ELF-1 (cell line): ENCODE measurements around the gene HMCN2.

Experiments used
- DNase-seq: peaks from one replicate; pipeline ENCODE4 v3.0.0-alpha.2; 2016; ENCODE audit warnings: low read depth, low spot score

The HMCN2 gene

DNA sequence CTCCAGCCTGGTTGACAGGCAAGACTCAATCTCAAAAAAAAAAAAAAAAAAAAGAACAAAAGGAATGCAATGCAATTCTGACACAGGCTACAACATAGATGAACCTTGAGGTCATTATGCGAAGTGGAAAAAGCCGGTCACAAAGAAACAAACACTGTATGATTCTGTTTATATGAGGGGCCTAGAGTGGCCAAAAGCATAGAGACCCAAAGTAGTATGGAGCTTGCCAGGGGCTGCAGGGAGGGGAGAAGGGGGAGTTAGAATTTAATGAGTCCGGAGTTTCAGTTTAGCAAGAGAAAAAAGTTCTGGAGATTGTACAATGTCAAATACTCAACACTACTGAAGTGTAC lies 146.0 kb downstream of the HMCN2 start:
- no peak for DNase-seq

DNA sequence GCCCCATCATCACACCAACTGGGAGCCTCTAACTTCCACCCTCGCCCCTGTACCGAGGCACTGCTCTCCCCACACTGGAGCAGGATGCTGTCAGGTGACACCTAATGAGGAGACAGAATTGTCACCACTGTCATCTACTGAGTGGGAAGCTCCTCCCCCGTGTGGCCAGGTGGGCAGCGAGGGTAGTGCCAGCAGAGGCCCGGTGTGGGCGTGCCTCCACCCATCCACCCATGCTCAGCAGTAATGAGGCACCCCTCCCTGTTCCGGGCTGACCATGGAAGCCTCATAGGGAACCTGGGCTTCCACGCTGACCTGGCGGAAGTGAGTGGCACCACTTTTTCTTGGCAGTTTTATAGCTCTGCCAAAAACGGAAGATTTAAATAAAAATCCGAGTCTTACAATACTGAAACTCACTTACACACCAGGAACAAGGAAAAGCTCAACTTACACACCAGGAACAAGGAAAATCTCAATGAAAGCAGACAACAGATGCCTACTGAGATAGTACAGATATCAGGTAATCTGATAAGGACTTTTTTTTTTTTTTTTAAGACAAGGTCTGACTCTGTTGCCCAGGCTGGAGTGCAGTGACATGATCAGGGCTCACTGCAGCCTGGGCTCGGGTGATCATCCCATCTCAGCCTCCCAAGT lies 148.6 kb downstream of the HMCN2 start:
- no peak for DNase-seq

DNA sequence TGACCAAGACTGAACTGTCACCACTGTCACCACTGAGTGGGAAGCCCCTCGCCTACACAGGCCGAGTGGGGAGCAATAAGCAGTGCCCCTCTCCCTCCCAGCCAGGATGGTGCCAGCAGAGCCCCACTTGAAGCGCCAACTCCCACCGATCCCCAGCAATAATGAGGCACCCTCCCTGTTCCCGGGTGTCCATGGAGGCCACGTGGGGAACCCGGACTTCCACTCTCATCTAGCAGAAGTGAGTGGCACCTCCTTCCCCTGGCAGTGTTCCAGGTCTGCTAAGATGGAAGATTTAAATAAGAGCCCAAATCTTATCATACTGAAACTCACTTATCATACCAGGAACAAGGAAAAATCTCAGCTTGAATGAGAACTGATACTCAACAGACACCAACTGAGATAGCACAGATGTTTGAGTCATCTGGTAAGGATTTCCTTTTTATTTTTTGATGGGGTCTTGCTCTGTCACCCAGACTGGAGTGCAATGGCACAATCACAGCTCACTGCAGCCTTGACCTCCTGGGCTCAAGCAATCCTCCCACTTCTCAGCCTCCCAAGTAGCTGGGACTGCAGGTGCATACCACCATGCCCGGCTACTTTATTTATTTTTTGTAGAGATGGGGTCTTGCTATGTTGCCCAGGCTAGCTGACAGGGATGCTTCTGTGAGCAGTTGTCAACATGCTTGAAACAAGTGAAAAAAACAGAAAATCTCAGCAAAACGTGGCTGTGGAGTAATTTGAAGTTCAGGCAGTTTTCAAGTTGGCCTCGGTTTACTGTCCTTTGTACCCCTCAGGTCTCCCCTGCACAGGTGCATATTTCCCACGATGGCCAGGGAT lies 149.6 kb downstream of the HMCN2 start:
- DNase-seq = no peak

DNA sequence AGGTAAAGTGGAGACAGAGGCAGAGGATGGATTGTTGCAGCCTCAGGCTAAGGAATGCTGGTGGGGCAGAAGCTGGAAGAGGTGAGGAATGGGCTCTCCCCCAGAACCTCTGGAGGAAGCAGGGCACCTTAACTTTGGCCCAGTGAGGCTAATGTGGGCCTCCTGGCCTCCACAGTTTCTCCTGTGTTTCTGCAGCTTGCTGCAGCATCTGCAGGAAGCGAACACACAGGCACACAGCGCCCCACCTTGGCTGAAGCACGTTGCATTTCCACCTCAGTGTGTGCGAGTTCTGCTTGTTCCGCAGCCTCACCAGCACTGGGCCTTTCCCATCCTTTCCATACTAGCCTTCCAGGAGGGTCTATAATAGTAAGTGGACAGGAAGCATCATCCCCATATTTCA lies 152.0 kb downstream of the HMCN2 start:
- DNase-seq = peak; percentile 54

DNA sequence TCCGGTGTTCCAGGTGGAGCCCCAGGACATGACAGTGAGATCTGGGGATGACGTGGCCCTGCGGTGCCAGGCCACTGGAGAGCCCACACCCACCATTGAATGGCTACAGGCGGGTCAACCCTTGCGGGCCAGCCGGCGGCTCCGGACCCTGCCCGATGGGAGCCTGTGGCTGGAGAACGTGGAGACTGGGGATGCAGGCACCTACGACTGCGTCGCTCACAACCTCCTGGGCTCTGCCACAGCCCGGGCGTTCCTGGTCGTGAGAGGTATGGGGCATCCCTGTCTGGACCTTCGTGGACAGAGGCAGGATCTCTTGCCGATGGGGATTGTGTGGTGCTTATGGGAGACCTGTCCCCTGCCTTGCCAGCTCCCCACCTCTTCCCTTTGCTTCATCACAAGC lies 153.2 kb downstream of the HMCN2 start:
- DNase-seq = no peak

DNA sequence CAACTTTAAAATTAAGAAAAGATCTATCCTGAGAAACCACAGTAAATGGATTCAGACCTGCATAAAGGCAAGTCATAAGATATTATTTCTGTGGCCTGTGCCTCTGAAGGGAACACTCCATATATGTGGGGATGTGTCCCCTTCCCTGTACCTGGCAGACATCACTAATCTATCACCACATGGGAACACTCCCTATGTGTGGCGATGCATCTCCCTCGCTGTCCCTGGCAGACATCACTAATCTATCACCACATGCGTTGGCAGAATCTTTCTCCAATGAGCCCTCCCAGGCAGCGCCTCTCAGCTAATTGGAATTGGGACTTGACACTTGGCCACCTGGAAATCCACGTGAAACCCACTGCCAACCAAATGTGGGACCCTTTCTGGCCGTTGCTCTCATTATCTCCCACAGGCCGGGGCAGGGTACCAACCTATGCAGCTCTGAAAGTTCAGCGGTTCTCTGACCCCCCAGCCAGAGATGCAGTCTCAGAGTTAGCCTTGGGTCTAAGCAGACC lies 154.0 kb downstream of the HMCN2 start:
- no peak for DNase-seq

DNA sequence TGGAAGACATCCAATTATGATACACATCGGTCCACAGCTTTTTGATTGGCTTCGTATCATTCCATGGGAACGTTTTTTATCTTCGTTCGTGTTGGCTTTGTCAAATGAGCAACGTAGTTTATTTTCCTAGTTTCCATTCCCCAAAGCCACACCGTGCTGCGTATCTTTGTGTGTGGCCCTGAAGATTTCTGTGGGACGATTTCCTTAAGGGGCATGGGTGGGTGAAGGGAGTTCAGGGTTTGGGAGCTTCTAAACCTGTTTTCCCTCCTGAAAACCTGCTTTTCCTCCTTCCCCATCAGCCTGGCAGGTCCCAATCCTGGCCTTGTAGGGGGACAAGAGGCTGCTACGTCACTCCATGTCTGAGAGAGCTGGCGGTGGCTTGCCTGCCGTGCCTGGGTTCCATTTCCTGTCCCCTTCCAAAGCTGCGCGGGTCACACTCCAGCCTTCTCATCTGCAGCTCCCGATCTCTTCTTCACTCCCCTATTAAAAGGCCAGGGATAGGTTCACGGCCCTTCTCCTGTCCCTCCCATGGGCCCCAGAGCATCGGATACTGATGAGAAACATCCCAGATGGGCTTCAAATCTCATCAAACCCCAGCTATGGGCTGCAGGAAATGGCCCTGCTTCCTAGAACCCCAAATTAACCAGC lies 155.7 kb downstream of the HMCN2 start:
- DNase-seq = no peak

DNA sequence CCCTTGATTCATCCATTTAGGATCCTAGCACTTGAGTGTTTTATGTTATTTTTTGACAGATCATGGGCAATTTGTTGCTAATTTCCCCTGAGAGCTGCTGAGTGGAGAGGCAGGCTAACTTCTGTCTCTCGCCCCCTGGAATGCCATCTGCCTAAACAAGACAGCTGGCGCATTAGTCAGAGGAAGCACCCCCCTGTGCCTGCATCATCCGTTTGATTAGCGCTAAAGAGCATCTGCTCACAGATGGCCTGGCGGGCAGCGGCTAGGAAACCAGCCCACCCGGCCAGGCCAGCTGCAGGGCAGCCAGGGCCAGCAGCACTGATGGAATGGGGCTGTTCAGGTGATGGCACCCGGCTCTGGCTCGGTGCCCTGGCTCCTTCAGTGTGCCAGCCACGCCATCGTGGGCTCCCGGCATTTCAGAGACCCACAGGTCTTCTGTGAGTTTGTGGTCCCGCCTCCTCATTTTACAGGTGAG lies 156.3 kb downstream of the HMCN2 start:
- DNase-seq = no peak

DNA sequence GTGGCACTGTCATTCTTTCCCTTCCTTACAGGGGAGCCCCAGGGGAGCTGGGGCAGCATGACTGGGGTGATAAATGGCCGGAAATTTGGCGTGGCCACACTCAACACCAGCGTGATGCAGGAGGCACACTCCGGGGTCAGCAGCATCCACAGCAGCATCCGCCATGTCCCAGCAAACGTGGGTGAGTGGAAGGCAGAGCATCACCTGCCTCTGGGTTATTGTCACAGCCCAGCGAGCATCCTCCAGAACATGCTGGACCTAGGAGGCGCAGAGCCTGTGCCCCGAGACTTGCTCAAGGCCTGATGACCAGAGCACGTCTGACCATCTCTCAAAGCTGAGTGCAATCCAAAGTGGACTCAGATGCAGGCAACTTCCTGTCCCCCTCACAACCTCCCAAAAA lies 157.0 kb downstream of the HMCN2 start:
- DNase-seq = no peak

DNA sequence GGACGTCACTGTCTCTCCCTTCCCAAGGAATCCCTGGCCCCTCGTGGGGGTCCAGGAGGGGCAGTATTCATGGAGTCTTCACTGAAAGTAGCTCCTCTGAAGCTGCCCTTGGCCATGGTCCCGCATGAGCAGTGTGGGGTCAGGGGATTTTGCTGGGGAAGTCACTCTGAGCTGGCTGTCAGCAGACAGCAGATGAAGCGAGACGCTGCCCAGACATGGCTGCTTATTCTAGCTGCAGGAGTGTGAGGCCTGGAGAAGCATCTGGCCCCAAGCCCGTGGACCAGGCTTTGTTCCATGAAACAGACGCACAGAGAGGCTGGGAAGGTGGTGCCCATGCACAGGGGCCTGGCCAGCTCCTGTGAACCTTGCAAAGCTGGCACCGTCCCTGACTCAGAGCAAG lies 157.7 kb downstream of the HMCN2 start:
- DNase-seq = no peak

DNA sequence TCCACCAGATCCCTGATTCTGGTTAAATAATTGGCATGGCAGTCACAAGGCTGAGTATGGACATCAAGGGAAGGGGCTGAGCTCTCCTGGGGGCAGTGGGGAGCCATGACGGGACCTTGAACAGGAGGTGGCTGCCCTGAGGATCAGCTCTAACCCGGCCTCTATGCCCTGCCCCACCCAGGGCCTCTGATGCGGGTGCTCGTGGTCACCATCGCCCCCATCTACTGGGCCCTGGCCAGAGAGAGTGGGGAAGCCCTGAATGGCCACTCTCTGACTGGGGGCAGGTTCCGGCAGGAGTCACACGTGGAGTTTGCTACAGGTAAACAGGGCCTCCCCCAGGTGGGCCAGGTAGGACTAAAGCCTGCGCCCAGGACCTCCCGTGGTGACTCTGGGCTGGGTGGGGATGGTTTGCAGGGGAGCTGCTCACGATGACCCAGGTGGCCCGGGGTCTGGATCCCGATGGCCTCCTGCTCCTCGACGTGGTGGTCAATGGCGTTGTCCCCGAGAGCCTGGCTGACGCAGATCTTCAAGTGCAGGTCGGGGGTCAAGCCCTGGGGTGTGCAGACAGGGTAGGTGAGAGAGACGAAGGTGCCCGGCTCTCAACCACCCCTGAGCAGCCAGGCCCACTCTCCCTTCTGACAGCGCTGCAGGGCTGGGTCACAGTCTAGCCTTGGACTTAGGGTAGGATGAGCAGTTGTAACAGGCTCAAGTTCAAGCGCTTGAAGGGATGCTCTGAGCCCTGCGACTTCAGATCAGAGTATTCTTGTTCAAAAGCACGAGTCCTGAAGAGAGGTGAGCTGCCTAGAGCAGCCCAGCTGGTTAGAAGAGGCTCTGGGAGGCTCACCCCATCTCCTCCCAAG lies 159.3 kb downstream of the HMCN2 start:
- DNase-seq = no peak

DNA sequence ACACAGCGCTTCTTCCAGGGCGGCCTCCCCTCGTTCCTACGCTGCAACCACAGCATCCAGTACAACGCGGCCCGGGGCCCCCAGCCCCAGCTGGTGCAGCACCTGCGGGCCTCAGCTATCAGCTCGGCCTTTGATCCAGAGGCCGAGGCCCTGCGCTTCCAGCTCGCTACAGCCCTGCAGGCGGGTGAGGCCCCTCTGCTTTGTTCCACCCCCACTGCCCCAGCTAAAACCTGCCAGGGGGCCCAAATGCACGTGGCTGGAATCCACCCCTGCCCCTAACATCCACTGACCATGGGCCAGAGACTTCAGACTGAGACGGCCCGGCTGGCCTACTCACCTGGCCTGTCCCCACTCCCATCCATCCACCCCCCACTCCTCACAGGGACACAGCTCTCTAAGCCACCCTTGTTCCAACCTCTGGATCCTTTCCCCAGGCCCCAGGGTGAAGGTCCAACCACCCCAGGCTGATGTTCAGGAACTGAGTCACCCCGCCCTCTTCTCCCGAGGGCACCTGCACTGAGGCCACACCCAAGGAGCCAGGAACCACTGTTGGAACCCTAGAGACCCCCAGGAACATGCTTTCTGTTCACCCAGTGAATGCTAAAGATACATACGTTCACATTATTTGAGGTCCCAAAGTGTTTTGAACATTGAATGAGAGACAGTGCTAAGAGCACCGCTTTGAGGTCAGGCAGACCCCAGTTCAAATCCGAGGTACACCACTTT lies 160.3 kb downstream of the HMCN2 start:
- DNase-seq = no peak

DNA sequence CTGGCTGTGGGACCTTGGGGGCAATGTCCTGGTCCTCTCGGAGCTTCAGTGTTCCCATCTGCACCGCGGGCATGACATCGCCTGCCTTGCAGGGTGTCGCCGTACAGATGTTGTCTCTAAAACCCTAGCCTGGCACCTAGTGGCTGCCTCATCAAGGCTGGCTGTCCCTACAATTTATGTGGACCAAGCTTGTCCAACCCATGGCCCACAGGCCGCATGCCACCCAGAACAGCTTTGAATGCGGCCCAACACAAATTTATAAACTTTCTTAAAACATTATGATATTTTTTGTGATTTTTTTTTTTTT lies 160.9 kb downstream of the HMCN2 start:
- no peak for DNase-seq

DNA sequence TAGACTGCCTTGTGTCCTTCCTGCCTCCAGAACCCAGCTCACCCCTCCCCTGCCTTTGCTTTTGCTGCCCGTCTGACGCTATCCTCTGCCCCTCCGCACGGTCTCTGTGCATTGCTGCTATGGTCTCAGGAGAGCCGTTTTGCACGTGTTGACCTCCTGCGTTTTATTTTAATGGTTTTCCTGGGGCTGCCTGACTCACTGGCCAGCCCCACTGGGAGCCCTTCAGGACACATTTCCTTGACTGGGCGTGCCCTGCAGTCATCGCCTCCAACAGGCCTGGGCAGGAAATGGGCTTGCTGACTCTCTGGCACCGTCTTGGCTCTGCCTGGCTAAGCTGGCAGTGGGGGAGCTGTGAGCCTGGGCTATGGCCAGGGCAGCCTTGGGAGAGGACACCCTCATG lies 161.3 kb downstream of the HMCN2 start:
- DNase-seq = no peak

DNA sequence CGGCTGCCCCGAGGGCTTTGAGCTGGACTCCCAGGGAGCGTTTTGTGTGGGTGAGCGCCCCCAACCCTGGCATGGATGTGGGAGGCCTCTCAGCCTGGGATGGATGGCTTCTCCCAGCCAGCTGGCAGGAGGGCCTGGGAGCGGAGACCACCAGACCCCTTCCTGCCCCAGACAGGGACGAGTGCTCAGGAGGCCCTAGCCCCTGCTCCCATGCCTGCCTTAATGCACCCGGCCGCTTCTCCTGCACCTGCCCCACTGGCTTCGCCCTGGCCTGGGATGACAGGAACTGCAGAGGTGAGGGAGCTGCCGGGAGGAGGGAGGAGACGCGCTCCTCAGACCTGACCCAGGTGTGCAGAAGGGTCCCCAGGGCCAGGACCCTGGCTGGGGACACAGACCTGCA lies 161.8 kb downstream of the HMCN2 start:
- no peak for DNase-seq

DNA sequence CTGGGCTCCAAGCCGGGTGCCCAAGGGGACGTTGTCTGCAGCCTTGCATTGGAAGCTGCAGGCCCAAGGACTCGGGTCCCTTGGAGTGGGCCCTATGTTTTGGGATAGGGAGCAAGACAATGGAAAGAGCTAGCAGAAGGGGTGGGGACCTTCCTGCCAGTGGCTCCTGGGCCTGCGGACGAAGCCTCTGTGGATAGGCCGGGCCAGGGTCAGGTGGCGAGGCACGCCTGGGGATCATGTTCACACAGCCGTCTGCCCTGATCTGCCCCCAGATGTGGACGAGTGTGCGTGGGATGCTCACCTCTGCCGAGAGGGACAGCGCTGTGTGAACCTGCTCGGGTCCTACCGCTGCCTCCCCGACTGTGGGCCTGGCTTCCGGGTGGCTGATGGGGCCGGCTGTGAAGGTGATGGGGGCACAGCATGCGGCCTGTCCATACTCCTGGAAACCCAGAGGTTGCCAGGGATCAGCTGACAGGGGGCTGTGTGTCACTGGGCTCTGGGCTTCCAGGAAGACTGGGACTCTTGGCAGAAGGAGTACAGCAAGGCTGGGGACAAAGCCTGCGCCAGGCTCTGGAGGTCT lies 162.6 kb downstream of the HMCN2 start:
- DNase-seq = no peak

DNA sequence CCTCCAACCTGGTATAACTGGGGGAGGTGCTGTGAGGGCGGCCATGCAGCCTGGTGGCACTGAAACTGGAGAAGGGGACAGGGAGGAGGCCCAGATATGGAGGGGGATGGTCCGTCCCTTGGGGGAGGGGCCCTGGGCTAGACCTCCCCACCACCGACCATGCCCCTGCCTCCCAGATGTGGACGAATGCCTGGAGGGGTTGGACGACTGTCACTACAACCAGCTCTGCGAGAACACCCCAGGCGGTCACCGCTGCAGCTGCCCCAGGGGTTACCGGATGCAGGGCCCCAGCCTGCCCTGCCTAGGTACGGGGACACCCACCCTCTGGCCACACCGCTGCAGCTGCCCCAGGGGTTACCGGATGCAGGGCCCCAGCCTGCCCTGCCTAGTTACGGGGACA lies 163.8 kb downstream of the HMCN2 start:
- no peak for DNase-seq

DNA sequence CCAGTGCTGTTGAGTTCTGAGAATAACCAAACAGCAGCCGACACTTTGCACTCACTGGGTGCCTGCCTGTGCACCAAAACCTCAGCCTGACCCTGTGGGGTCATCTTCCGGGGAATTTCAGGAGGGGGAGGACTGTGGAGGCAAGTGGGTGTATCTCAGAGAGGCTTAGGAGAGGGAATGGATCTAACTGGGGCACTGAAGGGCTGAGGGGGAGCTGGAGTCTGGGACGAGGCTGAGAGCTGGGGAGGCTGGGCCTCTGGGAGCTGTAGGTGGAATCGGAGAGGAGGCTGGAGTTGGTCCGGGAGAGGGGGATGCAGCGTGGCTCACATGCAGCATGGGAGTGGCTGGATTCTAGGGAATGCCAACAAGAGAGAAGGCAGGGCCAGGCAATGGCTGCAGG lies 164.3 kb downstream of the HMCN2 start:
- DNase-seq = no peak

DNA sequence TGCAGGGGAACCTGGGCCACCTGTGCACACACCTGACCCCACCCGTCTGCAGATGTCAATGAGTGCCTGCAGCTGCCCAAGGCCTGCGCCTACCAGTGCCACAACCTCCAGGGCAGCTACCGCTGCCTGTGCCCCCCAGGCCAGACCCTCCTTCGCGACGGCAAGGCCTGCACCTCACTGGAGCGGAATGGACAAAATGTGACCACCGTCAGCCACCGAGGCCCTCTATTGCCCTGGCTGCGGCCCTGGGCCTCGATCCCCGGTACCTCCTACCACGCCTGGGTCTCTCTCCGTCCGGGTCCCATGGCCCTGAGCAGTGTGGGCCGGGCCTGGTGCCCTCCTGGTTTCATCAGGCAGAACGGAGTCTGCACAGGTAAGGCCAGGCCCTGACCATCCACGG lies 164.7 kb downstream of the HMCN2 start:
- no peak for DNase-seq

DNA sequence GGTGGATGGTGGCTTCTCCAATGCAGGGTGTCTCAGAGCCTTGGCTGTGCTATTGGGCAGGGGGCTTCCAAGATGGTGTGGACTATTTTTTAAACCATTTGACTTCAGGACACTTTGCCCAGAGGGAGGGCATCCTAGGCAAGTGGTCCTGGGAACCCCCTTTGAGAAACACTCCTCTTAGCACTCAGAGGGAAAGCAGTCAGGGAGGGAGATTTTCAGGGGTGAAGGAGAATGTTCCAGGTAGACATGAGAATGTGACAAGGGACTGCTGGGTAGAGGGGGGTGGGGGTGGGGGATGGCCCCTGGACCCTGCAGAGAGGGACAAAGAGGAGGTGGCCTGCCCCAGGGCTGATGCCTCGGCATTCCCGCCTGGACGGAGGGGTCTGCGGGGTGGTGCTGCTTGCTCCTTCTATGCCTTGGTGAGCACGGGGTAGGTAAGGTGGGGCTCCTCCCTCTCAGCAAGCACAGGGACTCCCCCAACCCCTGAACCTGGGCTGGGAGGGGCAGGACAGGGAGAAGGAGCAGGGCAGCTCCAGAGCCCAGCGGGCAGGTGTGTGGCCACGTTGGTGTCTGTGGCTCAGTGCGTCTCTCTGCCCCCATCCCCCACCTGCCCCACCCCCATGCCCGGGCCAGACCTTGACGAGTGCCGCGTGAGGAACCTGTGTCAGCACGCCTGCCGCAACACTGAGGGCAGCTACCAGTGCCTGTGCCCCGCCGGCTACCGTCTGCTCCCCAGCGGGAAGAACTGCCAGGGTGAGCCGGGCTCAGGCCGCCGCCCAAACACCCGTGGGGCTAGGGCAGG lies 165.4 kb downstream of the HMCN2 start:
- no peak for DNase-seq
